NCI-H187 (cell line): ENCODE data around the gene TTYH3.
A peak's percentile ranks its signal among the peaks of the same experiment; 100 is the strongest.
"Not testable (repeated sequence)": the region's sequence is repeated elsewhere in the genome, so short reads cannot be mapped to it uniquely, and the experiment has no call there.

Experiments
- DNase-seq, 2 experiments: peaks; one replicate each; lab custom pipeline; 2025; lab: John Stamatoyannopoulos, UW

Gene TTYH3, protein sequence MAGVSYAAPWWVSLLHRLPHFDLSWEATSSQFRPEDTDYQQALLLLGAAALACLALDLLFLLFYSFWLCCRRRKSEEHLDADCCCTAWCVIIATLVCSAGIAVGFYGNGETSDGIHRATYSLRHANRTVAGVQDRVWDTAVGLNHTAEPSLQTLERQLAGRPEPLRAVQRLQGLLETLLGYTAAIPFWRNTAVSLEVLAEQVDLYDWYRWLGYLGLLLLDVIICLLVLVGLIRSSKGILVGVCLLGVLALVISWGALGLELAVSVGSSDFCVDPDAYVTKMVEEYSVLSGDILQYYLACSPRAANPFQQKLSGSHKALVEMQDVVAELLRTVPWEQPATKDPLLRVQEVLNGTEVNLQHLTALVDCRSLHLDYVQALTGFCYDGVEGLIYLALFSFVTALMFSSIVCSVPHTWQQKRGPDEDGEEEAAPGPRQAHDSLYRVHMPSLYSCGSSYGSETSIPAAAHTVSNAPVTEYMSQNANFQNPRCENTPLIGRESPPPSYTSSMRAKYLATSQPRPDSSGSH

DNA sequence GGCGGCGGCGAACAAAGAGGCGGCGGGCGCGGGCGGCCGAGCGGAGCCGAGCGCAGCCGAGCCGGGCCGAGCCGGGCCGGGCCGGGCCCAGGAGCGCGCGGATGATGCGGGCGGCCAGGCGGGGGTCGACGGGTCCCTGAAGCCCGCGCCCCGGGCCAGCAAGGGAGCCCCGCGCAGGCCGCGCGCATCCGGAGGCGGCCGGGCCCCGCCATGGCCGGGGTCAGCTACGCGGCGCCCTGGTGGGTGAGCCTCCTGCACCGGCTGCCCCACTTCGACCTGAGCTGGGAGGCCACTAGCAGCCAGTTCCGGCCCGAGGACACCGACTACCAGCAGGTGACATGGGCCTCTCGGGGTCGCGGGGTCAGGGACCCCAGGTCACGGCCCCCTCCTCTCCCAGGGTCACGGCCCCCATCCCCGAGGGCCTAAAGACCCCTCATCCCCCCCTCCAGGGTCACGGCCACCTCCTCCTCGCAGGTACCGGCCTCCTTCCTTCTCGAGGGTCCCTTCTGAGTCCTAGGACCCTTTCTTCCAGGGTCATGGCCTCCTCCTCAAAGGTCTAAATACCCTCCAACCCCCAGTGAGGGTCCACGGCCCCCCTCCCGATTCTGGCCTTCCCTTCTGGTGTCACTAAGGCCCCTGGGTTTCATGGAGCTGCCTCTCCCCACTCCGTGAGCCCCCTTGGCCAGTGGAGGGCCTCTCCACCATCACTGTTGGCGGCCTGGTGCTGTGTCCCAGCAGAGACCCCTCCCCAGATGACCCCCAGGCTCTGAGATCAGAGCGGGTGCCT, at the start of gene TTYH3:
TSS of gene TTYH3 (plus strand) at position 41 of the 787 bp plus-strand sequence. CDS start at position 211, 170 bp downstream.
- no peak for DNase-seq

DNA sequence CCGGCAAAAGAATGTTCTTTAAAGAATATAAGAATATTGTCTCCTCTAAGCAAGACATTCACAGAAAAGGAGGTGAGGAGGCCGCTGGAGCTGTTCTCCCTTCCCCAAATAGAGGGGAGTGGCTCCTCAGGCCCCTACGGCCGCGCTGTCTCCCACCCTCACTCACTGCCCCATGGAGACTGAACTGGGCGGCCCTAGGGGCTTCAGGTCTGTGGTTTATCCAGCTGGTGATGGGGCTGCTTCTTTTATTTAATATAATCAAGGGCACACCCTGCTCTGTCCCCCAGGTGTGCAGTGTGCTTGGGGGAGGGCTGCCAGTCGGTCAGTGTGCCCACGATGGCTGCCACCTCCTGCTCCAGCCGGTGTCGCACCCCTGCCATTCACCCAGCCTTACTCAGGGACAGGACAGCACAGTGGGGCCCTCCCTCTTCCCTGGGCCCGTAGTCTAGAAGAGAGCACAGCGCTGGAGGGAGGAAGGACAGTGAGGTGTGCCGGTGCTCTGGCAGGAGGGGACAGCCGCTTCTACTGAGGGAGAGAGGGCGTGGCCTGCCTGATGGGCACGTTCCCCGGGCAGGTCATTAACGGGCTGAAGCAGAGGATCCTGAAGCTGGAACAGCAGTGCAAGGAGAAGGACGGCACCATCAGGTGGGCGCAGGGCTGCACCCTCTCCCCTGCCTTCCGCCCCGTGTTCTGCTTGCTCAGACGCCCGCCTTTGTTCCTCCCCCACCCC, 49.6 kb upstream of the TTYH3 start:
- no peak for DNase-seq

DNA sequence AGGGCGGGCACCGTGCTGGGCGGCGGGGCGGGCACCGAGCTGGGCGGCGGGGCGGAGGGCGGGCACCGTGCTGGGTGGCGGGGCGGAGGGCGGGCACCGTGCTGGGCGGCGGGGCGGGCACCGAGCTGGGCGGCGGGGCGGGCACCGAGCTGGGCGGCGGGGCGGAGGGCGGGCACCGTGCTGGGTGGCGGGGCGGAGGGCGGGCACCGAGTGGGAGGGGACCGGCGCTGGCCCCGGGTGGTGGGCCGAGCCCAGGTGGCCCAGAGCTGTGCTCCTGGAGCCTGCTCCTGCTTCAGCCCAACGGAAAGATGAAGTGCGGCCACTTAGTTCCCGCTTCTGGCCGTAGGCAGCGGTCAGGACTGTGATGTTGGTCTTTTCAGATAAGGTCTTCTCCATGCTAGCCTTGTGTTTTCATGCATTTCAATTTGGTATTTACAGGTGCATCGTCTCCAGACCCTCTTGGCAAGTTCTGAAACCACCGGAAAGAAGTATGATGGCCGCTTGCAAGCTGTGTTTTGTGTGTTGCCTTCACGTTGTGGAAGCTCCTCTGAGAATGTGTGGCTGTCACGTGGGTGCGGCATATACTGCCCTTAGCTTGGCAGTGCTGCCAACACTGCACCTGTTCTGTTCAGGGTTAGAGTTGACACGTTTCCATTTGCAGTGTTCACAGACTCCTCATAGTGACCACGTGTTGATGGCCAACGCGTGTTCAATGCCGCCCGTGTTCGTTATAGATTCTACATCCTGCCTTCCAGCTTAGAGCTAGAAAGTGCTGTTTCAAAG, 47.8 kb upstream of the TTYH3 start:
- DNase-seq = no peak

DNA sequence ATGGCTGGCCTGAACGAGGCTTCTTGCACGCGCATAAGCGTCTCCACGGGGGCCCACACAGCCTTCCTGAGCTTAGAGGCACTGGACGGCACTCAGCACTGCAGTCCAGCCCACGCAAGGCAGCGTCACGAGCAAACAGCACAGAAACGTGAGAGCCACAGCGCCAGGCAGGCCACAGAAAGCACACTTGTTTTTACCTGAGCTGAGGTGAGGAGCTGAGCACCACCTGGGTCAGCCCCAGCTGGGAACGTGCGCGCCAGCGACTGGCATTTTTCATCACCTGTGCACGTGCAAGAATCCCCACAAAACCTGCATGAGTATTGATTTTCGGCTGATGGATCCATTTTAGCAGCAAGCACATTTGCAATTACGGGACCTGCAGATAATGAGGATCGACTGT, 46.3 kb upstream of the TTYH3 start:
- DNase-seq = peak in 1 of 2 experiments; percentile 6

DNA sequence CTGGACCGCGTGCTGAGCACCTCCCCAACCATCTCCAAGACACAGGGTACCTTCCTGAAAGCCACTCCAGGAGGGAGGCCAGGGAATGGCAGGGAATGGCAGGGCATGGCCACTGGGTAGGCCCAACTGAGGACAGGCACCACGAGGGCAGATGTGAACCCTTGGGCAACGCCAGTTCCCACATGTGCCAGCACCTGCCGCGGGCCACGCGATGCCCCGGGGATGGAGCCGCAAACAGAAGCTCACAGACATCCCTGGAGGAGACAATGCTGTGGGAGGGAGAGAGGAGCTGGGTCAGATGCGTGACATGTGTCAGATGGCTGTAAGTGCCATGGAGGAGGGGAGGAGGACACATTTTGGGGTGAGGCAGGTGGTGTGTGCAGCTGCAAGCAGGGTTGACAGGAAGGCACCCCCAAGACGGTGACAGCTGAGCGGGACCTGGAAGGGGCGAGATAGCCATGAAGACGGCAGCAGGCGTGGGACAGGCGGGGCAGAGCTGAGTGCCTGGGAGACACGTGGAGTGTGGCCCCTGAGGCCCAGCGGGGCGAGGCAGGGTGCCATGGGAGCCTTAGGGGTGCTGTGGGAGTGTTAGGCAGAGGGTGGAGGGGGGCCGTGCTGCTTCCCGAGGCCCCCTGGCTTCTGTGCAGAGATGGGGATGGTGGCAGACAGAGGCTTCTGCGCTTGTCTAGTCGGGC, 45.3 kb upstream of the TTYH3 start:
- DNase-seq = no peak

DNA sequence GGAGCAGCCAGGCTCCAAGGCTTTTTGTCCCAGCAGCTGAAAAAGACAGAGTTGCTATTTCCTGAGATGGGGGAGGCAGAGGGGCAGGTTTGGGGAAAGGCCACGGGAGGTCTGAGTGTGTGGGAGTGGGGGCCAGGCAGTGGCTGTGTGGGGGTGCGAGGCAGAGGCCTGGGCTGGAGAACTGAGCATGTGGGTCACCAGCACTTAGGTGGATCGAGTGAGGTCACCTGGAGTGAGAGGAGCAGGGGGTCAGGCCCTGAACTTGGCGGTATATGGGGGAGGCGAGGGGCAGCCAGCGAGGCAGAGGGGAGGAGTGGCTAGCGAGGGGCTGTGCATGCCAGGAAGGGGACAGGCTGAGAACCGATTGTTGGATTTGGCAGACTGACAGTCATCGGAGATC, 44.7 kb upstream of the TTYH3 start:
- DNase-seq = no peak

DNA sequence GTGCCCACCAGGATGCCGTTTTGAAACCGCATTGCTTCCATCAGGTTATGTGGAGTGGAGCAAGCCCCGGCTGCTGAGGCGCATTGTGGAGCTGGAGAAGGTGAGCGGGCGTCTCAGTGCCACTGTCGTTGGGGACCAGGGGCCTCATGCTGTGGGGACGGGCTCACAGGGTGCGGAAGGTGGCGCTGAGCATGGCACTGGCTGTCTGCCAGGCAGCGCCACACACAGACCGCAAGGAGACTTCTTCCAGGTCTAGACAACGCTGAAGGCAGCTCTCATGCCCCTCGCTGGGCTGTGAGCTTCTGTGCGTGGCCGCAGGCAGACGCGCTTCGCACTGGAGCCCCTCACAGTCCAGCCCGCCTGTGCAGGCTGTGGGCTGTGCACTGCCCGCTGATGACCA, 44.0 kb upstream of the TTYH3 start:
- no peak for DNase-seq

DNA sequence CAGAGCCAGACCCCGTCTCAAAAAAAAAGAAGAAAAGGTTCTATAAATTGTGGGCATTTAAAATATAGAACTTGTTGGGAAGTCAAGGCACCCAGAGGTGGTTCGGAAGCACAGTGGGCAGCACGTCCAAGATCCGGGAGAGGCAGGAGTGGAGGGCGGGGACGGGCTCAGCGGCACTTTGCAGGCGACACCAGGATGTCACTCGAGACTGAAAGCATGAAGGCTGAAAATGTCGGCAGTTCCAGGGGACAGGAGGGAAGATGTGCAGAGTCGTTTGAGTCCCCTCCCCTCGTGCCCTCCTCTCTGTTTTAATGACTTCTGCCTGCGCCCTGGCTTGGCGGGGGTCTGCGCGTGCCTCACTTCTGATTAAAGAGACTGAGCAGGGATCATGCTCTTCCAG, 42.4 kb upstream of the TTYH3 start:
- no peak for DNase-seq

DNA sequence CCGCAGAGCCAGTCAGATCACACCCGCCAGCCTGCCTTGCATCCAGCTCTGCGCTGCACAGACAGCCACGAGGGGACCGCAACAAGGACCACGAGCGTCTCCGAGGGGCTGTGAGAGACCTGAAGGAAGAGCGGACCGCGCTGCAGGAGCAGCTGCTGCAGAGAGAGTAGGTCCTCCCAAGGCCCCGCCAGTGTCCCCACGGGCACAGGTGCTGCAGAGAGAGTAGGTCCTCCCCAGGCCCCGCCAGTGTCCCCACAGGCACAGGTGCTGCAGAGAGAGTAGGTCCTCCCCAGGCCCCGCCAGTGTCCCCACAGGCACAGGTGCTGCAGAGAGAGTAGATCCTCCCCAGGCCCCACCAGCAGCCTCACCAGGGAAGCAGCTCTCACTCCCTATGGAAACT, 41.8 kb upstream of the TTYH3 start:
- DNase-seq = not testable (repeated sequence)

DNA sequence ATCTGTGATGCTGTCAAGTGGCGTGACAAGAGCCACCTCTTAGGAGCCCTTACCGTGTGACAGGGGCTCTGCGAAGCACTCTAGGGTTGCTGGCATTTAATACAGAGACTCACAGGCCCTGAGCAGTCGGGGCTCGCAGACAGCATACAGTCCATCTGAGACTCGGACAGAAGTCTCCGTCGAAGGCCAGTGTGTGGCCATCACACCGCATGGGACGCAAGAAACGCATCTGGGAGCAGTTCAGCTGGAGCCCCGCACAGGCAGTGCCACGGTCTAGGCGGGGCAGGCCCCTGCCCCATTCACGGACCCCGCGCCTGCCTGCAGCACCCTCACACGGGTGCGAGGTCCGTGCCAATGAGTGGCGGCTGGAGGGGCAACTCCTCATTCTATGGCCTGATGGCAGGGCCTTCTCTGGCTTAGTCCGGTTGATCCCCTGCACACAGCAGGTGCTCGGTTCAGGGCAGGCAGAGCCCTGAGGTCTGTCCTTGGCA, 39.4 kb upstream of the TTYH3 start:
- no peak for DNase-seq

DNA sequence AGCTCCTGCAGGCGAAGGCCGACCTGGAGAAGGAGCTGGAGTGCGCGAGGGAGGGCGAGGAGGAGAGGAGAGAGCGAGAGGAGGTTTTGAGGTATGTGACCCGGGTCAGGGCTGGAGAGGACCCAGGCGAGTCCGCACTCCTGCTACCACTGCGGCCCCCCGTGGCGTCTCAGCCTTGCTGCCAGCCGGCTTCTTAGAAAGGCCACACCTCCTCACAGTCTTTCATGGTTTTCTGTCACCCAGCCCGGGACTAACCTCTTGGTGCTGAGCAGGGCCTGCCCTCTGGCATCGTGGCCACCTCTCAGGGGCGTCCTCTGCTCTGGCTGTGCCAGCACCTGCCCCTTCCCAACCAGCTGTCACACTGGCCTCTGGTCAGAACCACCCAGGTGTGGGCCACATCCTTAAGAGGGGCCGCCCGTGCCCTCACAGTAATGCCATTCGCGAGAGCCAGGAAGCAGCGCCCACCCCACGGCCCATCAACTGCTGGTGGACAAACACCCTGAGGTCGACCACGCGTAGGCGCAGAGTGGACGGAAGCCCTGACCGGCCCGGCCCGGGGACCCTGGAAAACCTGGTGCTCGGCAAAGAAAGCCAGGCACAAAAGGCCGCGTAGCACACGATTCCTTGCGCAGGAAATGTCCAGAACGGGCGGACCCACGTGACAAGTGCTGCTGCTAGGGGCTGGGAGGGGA, 38.6 kb upstream of the TTYH3 start:
- DNase-seq = no peak

DNA sequence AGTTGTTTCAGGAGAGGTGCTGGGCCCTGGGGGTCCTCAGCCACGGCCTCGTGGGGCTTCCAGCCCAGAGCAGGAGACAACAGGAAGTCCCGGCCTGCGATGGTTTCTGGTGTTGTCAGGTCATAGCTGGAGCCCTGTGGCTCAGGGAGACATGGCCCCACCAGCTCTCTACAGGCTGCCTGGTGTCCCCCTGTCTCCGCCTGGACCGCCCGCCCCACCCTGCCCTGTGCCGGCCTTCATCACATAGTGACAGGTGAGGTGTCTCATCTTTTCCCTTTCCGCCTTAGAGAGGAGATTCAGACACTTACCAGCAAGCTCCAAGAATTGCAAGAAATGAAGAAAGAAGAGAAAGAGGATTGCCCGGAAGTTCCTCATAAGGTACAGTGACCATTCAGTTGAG, 37.2 kb upstream of the TTYH3 start:
- no peak for DNase-seq

DNA sequence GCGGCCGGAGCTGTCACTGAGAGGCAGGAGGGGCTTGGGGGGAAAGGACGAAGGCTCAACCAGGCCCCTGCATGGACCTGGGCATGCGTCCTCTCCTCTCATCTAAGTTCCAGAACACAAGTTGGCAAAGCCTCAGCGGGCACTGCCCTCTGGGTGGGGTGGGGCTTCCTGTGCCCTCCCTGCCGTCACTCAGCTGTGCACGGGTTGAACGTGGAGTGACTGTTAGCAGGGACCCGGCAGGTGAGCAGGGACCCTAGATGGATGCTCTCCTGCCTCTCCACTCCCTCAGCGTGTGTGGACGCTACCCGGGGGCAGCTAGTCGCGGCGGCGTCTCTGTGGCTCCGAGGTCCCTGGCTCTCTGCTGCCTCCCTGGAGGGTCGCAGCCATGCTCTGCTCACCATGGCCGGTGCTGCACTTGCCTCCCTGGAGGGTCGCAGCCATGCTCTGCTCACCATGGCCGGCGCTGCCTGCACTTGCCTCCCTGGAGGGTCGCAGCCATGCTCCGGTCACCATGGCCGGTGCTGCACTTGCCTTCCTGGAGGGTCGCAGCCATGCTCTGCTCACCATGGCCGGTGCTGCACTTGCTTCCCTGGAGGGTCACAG, 36.4 kb upstream of the TTYH3 start:
- DNase-seq = no peak

DNA sequence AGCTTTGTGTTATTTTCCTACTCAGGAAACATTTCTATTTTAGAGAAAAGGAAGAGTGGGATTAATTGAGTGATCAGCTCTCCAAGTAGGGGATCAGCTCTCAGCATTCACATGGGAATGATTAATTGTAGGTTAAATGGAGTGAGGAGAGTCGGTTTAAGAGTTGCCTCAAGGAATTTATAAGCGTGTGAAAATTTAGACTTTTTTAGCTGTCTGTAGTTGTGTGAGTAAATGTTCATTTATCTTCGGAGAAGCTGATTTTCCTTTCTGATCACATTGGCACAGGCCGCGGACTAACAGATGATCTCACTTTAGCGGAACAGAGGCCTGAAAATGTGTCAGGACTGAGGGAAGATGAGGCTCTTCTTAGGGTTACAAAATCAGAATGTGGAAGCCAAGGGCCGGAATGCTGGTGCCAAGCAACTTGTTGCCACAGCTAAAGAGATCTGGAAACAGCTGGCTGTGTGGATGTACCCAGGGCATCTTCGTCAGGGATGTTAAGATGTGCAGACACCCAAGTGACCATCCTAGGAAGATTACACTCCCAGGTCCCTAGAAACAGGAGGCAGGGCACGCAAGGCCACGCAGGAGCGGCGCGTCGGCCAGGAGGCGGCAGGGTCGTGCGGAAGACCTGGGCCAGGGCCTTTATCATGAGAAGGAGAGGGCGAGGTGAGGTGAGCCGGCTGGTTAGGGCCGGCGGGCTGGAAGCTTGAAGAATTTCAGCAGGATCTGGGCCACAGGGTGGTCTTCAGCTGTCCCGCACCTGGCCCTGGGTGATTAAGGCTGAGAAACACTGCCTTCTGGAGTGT, 35.1 kb upstream of the TTYH3 start:
- no peak for DNase-seq

DNA sequence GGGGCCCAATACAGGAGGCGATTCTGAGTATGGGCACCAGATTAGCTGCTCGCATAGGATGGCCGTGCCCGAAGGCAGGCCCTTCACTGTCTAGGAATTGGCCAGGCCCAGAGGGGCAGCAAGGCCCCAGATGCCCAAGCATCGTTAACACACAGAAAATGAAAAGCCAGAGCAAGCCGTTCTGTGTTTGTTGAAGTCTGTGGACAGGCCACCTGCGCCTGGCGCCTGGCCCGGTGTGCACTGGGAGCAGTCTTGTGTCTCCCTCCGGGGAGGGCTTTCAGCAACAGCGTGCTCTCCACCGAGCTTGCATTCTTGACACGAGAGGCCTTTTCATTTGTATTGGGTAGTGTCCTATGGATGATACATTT, 34.5 kb upstream of the TTYH3 start:
- DNase-seq = no peak

DNA sequence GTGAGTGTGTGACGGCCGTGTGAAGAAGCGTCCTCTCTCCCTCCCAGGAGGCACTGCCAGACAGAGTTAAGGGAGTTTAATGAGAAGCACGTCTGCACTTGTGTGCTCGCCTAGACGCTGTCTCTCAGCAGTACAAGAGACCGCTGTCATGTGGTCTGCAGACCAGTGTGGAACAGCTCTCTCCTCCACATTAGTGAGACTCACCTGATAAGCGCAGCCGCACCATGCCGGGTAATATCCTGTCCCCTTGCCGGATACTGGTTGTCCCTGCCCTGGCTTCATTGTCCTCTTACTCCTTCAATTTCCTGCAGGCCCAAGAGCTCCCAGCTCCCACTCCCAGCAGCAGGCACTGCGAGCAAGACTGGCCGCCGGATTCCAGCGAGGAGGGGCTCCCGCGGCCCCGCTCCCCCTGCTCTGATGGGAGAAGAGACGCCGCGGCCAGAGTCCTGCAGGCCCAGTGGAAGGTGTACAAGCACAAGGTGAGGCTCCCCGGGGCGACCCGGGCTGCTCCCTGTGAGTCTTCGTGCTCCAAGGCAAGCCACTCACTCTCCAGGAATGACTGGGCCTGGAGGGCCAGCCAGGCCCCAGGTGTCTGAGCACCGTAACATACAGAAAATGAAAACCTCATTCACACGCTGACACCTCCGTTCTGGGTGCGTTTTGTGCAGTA, 33.5 kb upstream of the TTYH3 start:
- no peak for DNase-seq

DNA sequence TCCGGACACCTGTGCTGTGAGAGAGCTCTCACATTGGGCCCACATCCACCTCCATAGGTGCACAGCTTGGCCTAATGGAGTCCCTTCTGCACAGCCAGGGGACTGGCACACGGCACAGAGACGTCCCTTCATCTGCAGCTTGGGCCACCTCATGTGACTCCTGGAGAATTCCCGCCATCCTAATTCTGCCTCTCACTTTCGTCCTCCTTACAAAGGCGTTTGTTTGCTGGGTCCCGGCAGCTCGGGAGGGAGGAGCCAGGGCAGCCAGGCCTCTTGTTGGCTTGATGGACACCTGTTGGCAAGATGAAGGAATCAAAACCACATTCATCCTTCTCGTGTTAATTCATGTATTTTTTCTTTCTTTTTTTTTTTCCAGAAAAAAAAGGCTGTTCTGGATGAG, 30.7 kb upstream of the TTYH3 start:
- DNase-seq = no peak

DNA sequence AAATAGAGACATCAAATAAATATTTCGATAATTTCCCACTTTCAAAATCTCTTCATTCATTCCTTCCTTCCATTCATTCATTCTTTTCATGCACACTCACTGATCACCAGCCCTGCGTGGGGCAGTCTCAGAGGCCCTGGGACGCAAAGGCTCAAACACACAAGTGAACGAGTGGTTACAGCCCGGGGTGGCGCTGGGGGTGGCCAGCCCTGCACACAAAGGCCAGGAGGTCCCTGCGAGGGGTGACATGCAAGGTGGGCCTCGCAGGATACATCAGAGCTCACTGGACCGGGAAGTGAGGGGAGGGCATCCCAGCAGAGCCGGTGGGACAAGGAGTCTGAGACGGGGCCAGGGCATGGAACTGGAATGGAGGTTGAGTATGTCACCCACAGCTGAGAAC, 29.9 kb upstream of the TTYH3 start:
- no peak for DNase-seq
